K562 (cell line): Measurements from ENCODE around the gene TMEM167B. TPM values are rescaled to one million over a fixed set of nuclear protein-coding genes. Genes with fewer than 3 reads are reported as not detected.

Experiments
- CHD1 ChIP-seq: fragments of 200-600 bp; sonication (generic); IDR thresholded peaks from one replicate; pipeline ENCODE4 v1.6.1; 2012; ENCODE audit warnings: mild to moderate bottlenecking, moderate library complexity, low read length, inconsistent platforms
- CREB5 ChIP-seq: fragments of 250-450 bp; sonication (Bioruptor Pico); IDR thresholded peaks from 2 replicates; pipeline ENCODE4 v1.5.0; 2020; ENCODE audit warnings: mild to moderate bottlenecking
- GABPB2 ChIP-seq: fragments of 250-450 bp; sonication (Bioruptor Pico); conservative IDR thresholded peaks from 2 replicates; pipeline ENCODE4 v1.5.1; 2021; ENCODE audit warnings: mild to moderate bottlenecking
- GTF2A2 ChIP-seq: IDR thresholded peaks from 2 replicates; pipeline ENCODE4 v1.6.1; 2016; ENCODE audit warnings: mild to moderate bottlenecking, missing genetic modification characterization, missing compliant biosample characterization
- HBP1 ChIP-seq: fragments of 450-650 bp; formaldehyde crosslinking; IDR thresholded peaks from 2 replicates; pipeline ENCODE4 v1.4.0; 2022; ENCODE audit warnings: missing genetic modification characterization
- HLTF ChIP-seq: fragments of 450-650 bp; IDR thresholded peaks from 2 replicates; pipeline ENCODE4 v1.6.1; 2016
- KLF16 ChIP-seq: IDR thresholded peaks from 2 replicates; pipeline ENCODE4 v1.6.1; 2016; ENCODE audit warnings: antibody characterized with exemption
- NFE2 ChIP-seq: IDR thresholded peaks from 2 replicates; pipeline ENCODE4 v1.6.1; 2014; ENCODE audit warnings: antibody characterized with exemption, low read depth
- NR2F6 ChIP-seq: fragments of 450-650 bp; formaldehyde crosslinking; IDR thresholded peaks from 2 replicates; pipeline ENCODE4 v1.4.0; 2020; ENCODE audit warnings: mild to moderate bottlenecking
- NUFIP1 ChIP-seq: fragments of 450-650 bp; IDR thresholded peaks from 2 replicates; pipeline ENCODE4 v1.6.1; 2018; ENCODE audit not compliant: partially characterized antibody
- PHF8 ChIP-seq: fragments of 200-600 bp; sonication (generic); IDR thresholded peaks from 2 replicates; pipeline ENCODE4 v1.6.1; 2012; ENCODE audit warnings: mixed run types, mild to moderate bottlenecking, inconsistent platforms, low read length, moderate library complexity, borderline replicate concordance
- POLR2A ChIP-seq: fragments of 450-650 bp; conservative IDR thresholded peaks from 2 replicates; pipeline ENCODE4 v1.6.1; 2016
- RBM22 ChIP-seq: fragments of 200-400 bp; formaldehyde crosslinking; IDR thresholded peaks from 2 replicates; pipeline ENCODE4 v1.6.1; 2018; ENCODE audit warnings: low read length, low read depth; ENCODE audit not compliant: poor library complexity, severe bottlenecking
- TFAM ChIP-seq: fragments of 250-450 bp; sonication (Bioruptor Pico); conservative IDR thresholded peaks from 2 replicates; pipeline ENCODE4 v1.5.0; 2021; ENCODE audit warnings: mild to moderate bottlenecking, moderate library complexity
- ZNF347 ChIP-seq: fragments of 450-650 bp; formaldehyde crosslinking; IDR thresholded peaks from 2 replicates; pipeline ENCODE4 v1.4.0; 2020; ENCODE audit warnings: low read depth, mild to moderate bottlenecking, moderate library complexity
- ZNF695 ChIP-seq: fragments of 450-650 bp; formaldehyde crosslinking; IDR thresholded peaks from 2 replicates; pipeline ENCODE4 v1.4.0; 2020; ENCODE audit warnings: mild to moderate bottlenecking, moderate library complexity
- ZNF780A ChIP-seq: fragments of 250-450 bp; sonication (Bioruptor Pico); IDR thresholded peaks from 2 replicates; pipeline ENCODE4 v1.5.0; 2021; ENCODE audit warnings: mild to moderate bottlenecking
- polyA plus RNA-seq, 8 experiments: library from polyadenylated mRNA; depleted of rRNA in 4 of 8; stranded (reverse) in 5 of 8; unstranded in 3 of 8; fragments of >200 nt; fragmentation: Nextera tagmentation in 2 of 8; fragmentation: Illumina TruSeq in 1 of 8; extraction: Ambion mirVana in 2 of 8; extraction: Trizol in 1 of 8; gene quantifications; 2 replicates each; pipeline versions ENCODE4 v1.2.1 to v1.2.3, GENCODE V29; 2011 to 2014; ENCODE audit warnings: inconsistent platforms in 1 of 8, missing spikeins in 1 of 8
- total RNA-seq, 7 experiments: library from RNA; depleted of rRNA in 6 of 7; stranded (reverse); fragments of >200 nt in 6 of 7; fragmentation: Illumina TruSeq in 2 of 7; extraction: Trizol in 2 of 7; gene quantifications; 2 replicates each; pipeline versions ENCODE4 v1.2.1 to v1.2.3, GENCODE V29; 2011 to 2021; ENCODE audit warnings: low replicate concordance in 1 of 7
- TF ChIP-seq, protein P1 (sequence below): fragments of 250-450 bp; sonication (Bioruptor Pico); IDR thresholded peaks from 2 replicates; pipeline ENCODE4 v1.4.0; 2020; ENCODE audit warnings: mild to moderate bottlenecking, moderate library complexity, borderline replicate concordance
- TF ChIP-seq, protein P2 (sequence below): fragments of 250-450 bp; sonication (Bioruptor Pico); IDR thresholded peaks from 2 replicates; pipeline ENCODE4 v1.5.1; 2021; ENCODE audit warnings: mild to moderate bottlenecking
- TF ChIP-seq, protein P3 (sequence below): sonication (generic); formaldehyde crosslinking; IDR thresholded peaks from 2 replicates; pipeline ENCODE4 v1.8.0; 2022; ENCODE audit warnings: missing genetic modification reagents, mild to moderate bottlenecking, borderline replicate concordance

TMEM167B gene
- total and polyA plus RNA-seq, 9 of the 15 experiments (the other 6 are each of a cell fraction or from before 2014, with no cell fraction given): 17.2 to 36.4 (median 32.2) TPM

- TF ChIP-seq HBP1 (CRISPR knock-in tag) (no peak), GTF2A2 (no peak), KLF16 (peak; percentile 94), RBM22 (no peak), CREB5 (CRISPR knock-in tag) (no peak), ZNF780A (CRISPR knock-in tag) (no peak), NR2F6 (CRISPR knock-in tag) (no peak), GABPB2 (no peak), POLR2A (no peak), PHF8 (no peak), HLTF (no peak), ZNF347 (no peak), ZNF695 (CRISPR knock-in tag) (no peak), CHD1 (no peak), NUFIP1 (no peak), NFE2 (peak; percentile 62), TFAM (CRISPR knock-in tag) (no peak)
- TF ChIP-seq, protein P1, sequence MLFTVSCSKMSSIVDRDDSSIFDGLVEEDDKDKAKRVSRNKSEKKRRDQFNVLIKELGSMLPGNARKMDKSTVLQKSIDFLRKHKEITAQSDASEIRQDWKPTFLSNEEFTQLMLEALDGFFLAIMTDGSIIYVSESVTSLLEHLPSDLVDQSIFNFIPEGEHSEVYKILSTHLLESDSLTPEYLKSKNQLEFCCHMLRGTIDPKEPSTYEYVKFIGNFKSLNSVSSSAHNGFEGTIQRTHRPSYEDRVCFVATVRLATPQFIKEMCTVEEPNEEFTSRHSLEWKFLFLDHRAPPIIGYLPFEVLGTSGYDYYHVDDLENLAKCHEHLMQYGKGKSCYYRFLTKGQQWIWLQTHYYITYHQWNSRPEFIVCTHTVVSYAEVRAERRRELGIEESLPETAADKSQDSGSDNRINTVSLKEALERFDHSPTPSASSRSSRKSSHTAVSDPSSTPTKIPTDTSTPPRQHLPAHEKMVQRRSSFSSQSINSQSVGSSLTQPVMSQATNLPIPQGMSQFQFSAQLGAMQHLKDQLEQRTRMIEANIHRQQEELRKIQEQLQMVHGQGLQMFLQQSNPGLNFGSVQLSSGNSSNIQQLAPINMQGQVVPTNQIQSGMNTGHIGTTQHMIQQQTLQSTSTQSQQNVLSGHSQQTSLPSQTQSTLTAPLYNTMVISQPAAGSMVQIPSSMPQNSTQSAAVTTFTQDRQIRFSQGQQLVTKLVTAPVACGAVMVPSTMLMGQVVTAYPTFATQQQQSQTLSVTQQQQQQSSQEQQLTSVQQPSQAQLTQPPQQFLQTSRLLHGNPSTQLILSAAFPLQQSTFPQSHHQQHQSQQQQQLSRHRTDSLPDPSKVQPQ (CRISPR knock-in tag): no peak
- TF ChIP-seq, protein P2, sequence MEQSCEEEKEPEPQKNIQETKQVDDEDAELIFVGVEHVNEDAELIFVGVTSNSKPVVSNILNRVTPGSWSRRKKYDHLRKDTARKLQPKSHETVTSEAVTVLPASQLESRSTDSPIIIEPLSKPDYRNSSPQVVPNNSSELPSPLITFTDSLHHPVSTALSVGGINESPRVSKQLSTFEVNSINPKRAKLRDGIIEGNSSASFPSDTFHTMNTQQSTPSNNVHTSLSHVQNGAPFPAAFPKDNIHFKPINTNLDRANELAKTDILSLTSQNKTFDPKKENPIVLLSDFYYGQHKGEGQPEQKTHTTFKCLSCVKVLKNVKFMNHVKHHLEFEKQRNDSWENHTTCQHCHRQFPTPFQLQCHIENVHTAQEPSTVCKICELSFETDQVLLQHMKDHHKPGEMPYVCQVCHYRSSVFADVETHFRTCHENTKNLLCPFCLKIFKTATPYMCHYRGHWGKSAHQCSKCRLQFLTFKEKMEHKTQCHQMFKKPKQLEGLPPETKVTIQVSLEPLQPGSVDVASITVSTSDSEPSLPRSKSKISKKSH: no peak
- TF ChIP-seq, protein P3, sequence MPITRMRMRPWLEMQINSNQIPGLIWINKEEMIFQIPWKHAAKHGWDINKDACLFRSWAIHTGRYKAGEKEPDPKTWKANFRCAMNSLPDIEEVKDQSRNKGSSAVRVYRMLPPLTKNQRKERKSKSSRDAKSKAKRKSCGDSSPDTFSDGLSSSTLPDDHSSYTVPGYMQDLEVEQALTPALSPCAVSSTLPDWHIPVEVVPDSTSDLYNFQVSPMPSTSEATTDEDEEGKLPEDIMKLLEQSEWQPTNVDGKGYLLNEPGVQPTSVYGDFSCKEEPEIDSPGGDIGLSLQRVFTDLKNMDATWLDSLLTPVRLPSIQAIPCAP (CRISPR knock-in tag): no peak
These were observed 43.9 kb downstream of the TMEM167B start (continued) for GRCh38 chr1:109134423-109134822.
